ENCODE measurements around the gene CAV1.
"Not testable (repeated sequence)": the region's sequence is repeated elsewhere in the genome, so short reads cannot be mapped to it uniquely, and the experiment has no call there.

The CAV1 gene

DNA sequence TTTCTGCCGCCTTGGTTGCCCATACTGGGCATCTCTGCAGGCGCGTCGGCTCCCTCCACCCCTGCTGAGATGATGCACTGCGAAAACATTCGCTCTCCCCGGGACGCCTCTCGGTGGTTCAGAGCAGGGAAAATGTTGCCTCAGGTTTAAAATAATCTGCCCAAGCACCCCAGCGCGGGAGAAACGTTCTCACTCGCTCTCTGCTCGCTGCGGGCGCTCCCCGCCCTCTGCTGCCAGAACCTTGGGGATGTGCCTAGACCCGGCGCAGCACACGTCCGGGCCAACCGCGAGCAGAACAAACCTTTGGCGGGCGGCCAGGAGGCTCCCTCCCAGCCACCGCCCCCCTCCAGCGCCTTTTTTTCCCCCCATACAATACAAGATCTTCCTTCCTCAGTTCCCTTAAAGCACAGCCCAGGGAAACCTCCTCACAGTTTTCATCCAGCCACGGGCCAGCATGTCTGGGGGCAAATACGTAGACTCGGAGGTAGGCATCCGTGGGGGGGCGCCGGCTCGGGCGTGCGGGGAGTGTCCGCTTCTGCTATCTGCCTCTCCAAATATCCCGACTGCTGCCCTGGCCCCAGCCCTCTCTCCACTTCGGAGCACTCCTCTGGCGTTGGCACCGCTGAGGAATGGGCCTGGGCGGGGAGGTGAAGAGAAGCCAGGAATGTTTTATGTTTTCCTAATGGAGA lies at the start of gene CAV1:
CAV1 (plus strand) TSS at position 428 of the 689 bp plus-strand sequence; CDS start at position 455, 27 bp downstream.
- FAIRE-seq (no peak), DNase-seq (ENCODE audit: insufficient read length, low spot score) (no peak)

- no peak for DNase-seq (ENCODE audit: insufficient read length, low spot score)
- no peak for FAIRE-seq
Observed at GRCh38 chr7:116477625-116478024, 47.2 kb upstream of the CAV1 start.

DNA sequence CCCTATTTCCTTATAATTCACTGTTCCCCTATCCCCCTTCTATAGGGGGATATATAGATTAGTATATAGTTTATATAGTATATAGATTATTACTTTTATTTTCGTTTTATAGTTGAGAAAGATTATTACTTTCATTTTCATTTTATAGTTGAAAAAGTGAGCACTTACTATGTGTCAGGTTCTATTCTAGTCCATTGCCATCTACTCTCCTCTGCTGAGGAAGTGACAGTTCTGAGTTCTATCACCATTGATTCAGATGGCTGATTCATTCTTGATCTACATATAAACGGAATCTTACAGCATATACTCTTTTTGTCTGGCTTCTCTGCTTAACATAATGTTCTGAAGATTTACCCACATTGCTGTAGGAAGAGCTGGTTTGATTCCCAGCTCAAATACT lies 46.0 kb upstream of the CAV1 start:
- no peak for FAIRE-seq
- DNase-seq (ENCODE audit: insufficient read length, low spot score), result no peak

DNA sequence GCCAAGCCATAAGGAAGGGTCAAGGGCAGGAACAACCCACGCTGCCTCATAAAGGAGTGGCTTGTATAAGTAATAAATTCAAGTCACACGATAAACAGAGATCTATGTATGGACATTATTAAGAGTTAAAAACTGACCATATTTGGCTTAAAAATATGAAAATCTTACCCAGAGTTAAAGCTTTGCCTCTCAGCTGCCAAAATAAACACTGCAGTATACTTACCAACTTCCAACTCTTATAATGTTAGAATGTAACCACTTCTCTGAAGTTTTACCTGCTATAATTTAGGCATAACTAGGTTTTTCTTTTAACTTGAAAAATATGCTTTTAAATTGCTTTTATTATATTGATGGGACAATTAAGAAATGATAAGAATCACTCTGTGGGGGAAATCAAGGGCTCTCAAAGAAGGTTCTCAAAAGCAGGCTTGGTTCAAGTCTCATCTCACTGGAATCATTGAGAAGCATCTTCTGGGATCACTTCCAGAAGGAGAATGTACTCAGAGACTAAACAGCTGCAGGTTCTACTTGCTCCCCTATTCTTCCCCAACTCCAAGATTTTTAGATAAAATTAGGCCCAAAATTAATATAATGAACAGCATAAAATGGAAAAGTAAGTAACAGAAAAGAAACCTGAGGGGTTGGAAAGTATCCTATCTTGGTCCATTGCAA lies 41.4 kb upstream of the CAV1 start:
- FAIRE-seq (no peak), DNase-seq (ENCODE audit: insufficient read length, low spot score) (no peak)

- not testable (repeated sequence) for DNase-seq (ENCODE audit: insufficient read length, low spot score); FAIRE-seq
Observed at GRCh38 chr7:116484389-116484788, 40.4 kb upstream of the CAV1 start.

DNA sequence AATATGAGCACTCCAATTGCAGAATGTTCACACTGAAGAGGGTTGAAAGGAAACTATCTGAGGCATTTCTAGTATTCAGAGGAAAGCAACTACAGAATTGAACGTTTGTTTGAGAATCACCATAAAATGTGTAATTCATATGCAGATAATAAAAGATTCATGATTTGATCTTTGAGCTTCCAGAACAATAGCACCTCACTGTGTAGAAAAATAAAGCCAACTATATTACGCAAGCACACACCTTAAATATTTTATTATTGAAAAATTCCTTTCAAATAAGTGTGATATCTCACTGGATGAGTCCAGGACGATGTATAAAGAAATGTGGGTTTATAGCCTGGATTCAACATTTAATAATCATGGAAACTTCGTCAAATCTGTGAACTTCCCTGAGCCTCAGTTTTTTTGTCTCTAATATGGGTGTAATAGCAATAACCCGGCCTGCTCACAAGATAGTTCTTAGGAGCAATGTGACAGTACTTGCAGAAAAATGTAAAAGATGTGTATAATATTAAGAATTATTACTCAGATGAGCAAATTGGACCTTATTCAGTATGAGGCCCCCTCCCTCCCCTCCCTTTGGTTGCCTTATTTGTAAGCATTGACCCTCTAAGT lies 36.8 kb upstream of the CAV1 start:
- FAIRE-seq, result no peak
- DNase-seq (ENCODE audit: insufficient read length, low spot score), result no peak

GRCh38 chr7:116490351-116490750 lies 34.5 kb upstream of the CAV1 start:
- FAIRE-seq, result no peak
- no peak for DNase-seq (ENCODE audit: insufficient read length, low spot score)

DNA sequence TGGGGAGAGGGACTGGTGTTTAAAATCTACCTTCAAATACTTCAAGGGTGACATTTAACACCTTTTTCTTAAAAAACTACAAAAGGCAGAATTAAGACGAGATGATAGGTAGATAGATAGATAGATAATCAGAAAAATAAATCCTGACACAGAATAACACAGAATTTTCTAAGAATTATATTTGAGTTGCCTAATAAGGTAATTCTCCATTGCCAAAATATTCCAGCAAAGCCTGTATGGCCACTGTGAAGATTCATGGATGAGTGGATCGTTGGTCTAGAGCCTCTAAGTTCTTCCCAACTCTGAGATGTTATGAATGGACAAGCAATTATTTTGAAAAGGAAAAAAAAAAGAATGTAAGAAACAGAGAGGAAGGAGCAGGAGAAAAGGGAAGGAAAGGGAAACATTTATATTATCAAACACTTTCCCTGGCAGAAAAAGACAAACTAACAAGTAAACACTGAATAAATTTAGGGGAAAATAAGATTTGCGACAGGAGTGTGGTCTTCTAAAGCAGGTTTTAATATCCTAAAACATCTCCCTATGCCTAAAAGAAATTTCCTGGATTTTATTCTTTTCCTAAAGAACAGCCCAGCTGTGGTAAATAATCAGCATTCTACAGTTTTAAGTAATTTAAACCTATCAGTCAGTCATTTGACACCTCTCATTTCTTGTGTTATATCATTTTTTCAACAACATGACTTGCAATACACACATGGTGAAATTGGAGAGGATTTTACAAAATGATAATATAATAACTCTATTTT lies 32.8 kb upstream of the CAV1 start:
- FAIRE-seq, result no peak
- no peak for DNase-seq (ENCODE audit: insufficient read length, low spot score)

GRCh38 chr7:116492654-116493109 lies 32.2 kb upstream of the CAV1 start:
- DNase-seq (ENCODE audit: insufficient read length, low spot score) (no peak), FAIRE-seq (no peak)

- no peak for FAIRE-seq
- DNase-seq (ENCODE audit: insufficient read length, low spot score), result no peak
Observed at GRCh38 chr7:116493449-116493848, 31.4 kb upstream of the CAV1 start.

GRCh38 chr7:116494472-116494871 lies 30.4 kb upstream of the CAV1 start:
- DNase-seq (ENCODE audit: insufficient read length, low spot score), result no peak
- no peak for FAIRE-seq

DNA sequence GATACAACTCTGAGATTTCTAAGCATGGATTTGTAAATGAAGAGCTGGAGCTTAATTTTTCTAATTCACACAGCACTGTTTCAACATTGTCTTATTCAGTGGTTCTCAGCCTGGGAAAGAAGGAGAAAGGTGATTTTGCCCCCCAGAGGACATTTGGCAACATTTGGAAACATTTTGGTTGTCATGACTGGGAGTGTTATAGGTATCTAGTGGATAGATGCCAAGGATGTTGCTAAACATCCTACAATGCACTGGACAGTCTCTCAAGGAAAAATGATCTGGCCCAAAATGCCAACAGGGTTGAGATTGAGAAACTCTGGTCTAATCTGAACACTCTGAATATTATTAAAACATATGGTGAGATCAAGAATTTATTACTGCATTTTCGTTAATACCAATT lies 29.1 kb upstream of the CAV1 start:
- FAIRE-seq (no peak), DNase-seq (ENCODE audit: insufficient read length, low spot score) (no peak)

GRCh38 chr7:116496653-116497052 lies 28.2 kb upstream of the CAV1 start:
- FAIRE-seq, result no peak

DNA sequence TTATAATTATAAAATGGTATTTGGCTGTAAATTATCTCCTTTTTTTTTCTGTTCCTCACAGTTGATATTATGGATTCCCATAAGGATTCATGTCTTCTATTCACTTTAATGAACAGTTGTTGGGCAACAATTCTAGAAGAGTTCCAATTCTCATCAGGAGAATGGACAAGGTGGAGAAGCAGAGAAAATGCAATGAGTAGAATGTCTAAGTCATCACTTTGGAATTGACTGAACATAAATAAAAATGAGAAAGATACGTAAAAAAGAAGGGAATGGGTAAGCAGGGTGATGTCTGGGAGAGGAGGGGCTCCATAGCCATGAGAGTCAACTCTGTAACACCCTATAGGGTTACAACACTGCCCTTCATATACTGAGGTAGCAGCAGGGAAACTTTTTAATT lies 27.1 kb upstream of the CAV1 start:
- no peak for FAIRE-seq
- no peak for DNase-seq (ENCODE audit: insufficient read length, low spot score)

More at GRCh38 chr7:116496653-116497052, 28.2 kb upstream of the CAV1 start:
- no peak for DNase-seq (ENCODE audit: insufficient read length, low spot score)

GRCh38 chr7:116499168-116500077 lies 25.4 kb upstream of the CAV1 start, which contains the start of gene CAV2:
Gene CAV2 (plus strand): TSS chr7:116499738. CDS start chr7:116499782, 44 bp downstream.
- FAIRE-seq, result no peak
- no peak for DNase-seq (ENCODE audit: insufficient read length, low spot score)

DNA sequence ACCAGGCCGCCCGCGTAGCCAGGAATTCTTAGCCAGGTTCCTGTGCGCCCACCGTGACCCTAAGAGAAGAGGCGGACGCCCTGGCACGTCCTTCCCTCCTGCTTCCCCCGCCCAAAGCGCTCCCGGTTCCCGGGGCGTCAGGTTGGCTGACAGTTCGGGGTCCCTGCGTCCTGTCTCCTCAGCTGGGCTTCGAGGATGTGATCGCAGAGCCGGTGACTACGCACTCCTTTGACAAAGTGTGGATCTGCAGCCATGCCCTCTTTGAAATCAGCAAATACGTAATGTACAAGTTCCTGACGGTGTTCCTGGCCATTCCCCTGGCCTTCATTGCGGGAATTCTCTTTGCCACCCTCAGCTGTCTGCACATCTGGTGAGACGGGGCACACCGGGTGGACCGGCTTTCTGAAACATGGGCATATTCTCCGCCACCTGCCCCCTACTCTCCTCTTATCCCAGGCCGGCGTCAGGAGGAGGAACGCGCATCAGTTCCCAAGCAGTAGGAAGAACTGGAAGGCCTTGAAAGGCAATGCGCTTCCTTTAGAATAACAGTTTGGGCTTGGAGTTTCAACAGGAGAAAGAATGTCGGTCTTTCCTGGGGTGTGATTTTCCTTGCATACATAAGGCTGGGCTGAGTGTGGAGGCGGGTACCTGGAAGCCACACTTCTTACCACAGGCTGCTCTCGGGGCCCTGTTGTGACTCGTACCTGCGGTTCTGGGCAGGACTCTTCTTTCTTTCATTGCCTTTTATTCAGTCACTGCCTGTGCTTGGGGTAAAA lies 24.6 kb upstream of the CAV1 start:
- FAIRE-seq, result no peak
- DNase-seq (ENCODE audit: insufficient read length, low spot score), result no peak

GRCh38 chr7:116501425-116502167 lies 23.2 kb upstream of the CAV1 start:
- FAIRE-seq, result no peak
- DNase-seq (ENCODE audit: insufficient read length, low spot score), result no peak
